H9 (cell line): ENCODE measurements around the gene IL24. TPM values are rescaled to one million over a fixed set of nuclear protein-coding genes. Genes with fewer than 3 reads are reported as not detected.

ENCODE experiments used
- DNase-seq: peaks from one replicate; pipeline ENCODE4 v3.0.0-alpha.2; 2017
- H2AFZ ChIP-seq: one replicate; pipeline ENCODE4 v1.6.1; 2013; ENCODE audit warnings: mild to moderate bottlenecking, low read length, control low read depth, moderate library complexity
- H2AK5ac ChIP-seq: 2 replicates; pipeline ENCODE4 v1.6.1; 2013; ENCODE audit warnings: low read length, control low read depth, mixed read lengths; ENCODE audit not compliant: insufficient read length
- H2BK120ac ChIP-seq: one replicate; pipeline ENCODE4 v1.6.1; 2013; ENCODE audit warnings: low read depth, mild to moderate bottlenecking, low read length, control low read depth, inconsistent platforms; ENCODE audit not compliant: poor library complexity, severe bottlenecking
- H2BK12ac ChIP-seq: 2 replicates; pipeline ENCODE4 v1.6.1; 2013; ENCODE audit warnings: low read length, control low read depth, mixed read lengths, low read depth; ENCODE audit not compliant: insufficient read length
- H2BK15ac ChIP-seq: 2 replicates; pipeline ENCODE4 v1.6.1; 2013; ENCODE audit warnings: low read depth, low read length, control low read depth
- H2BK20ac ChIP-seq: one replicate; pipeline ENCODE4 v1.6.1; 2013; ENCODE audit warnings: low read depth, mild to moderate bottlenecking, low read length, control low read depth, inconsistent platforms; ENCODE audit not compliant: poor library complexity, severe bottlenecking
- H2BK5ac ChIP-seq: 2 replicates; pipeline ENCODE4 v1.6.1; 2013; ENCODE audit warnings: low read length, control low read depth, mixed read lengths; ENCODE audit not compliant: insufficient read length
- H3K14ac ChIP-seq: 2 replicates; pipeline ENCODE4 v1.6.1; 2013; ENCODE audit warnings: low read length, control low read depth; ENCODE audit not compliant: insufficient read depth
- H3K18ac ChIP-seq: 2 replicates; pipeline ENCODE4 v1.6.1; 2013; ENCODE audit warnings: low read depth, mild to moderate bottlenecking, mixed read lengths, low read length, control low read depth; ENCODE audit not compliant: insufficient read length
- H3K23ac ChIP-seq: 2 replicates; pipeline ENCODE4 v1.6.1; 2013; ENCODE audit warnings: low read length, control low read depth, mixed read lengths, low read depth; ENCODE audit not compliant: insufficient read length
- H3K23me2 ChIP-seq: 2 replicates; pipeline ENCODE4 v1.6.1; 2013; ENCODE audit warnings: low read depth, mild to moderate bottlenecking, mixed read lengths, low read length, control low read depth; ENCODE audit not compliant: insufficient read length, poor library complexity, severe bottlenecking
- H3K27ac ChIP-seq: 2 replicates; pipeline ENCODE4 v1.5.1; 2013; ENCODE audit warnings: low read length, control low read depth, mixed read lengths, low read depth; ENCODE audit not compliant: insufficient read length
- H3K27me3 ChIP-seq: 2 replicates; pipeline ENCODE4 v1.6.1; 2013; ENCODE audit warnings: low read length, control low read depth, inconsistent platforms; ENCODE audit not compliant: insufficient read depth
- H3K4ac ChIP-seq: 2 replicates; pipeline ENCODE4 v1.6.1; 2013; ENCODE audit warnings: low read depth, mild to moderate bottlenecking, control low read depth, inconsistent platforms, low read length, moderate library complexity
- H3K4me1 ChIP-seq: 2 replicates; pipeline ENCODE4 v1.6.1; 2013; ENCODE audit warnings: low read length, control low read depth, inconsistent platforms; ENCODE audit not compliant: insufficient read depth
- H3K4me2 ChIP-seq: 2 replicates; pipeline ENCODE4 v1.6.1; 2013; ENCODE audit warnings: low read length, control low read depth, mixed read lengths; ENCODE audit not compliant: insufficient read length, insufficient read depth
- H3K56ac ChIP-seq: 2 replicates; pipeline ENCODE4 v1.6.1; 2013; ENCODE audit warnings: low read depth, mild to moderate bottlenecking, mixed read lengths, low read length, control low read depth; ENCODE audit not compliant: insufficient read length
- H3K79me1 ChIP-seq: 2 replicates; pipeline ENCODE4 v1.6.1; 2013; ENCODE audit warnings: low read depth, mild to moderate bottlenecking, moderate library complexity, low read length, control low read depth, inconsistent platforms; ENCODE audit not compliant: insufficient read depth, poor library complexity, severe bottlenecking
- H3K79me2 ChIP-seq: 2 replicates; pipeline ENCODE4 v1.6.1; 2013; ENCODE audit warnings: low read length, control low read depth, inconsistent platforms; ENCODE audit not compliant: insufficient read depth
- H3K9ac ChIP-seq: 2 replicates; pipeline ENCODE4 v1.6.1; 2013; ENCODE audit warnings: low read length, control low read depth, mixed read lengths; ENCODE audit not compliant: insufficient read length; ENCODE audit errors: extremely low read depth
- H3K9me3 ChIP-seq: one replicate; pipeline ENCODE4 v1.6.1; 2013; ENCODE audit warnings: low read depth, low read length, inconsistent platforms; ENCODE audit not compliant: control insufficient read depth
- H3T11ph ChIP-seq: one replicate; pipeline ENCODE4 v1.6.1; 2013; ENCODE audit warnings: mild to moderate bottlenecking, low read length, control low read depth, inconsistent platforms
- H4K20me1 ChIP-seq: one replicate; pipeline ENCODE4 v1.6.1; 2013; ENCODE audit not compliant: control insufficient read depth, insufficient read length, insufficient read depth
- H4K5ac ChIP-seq: 2 replicates; pipeline ENCODE4 v1.6.1; 2013; ENCODE audit warnings: low read depth, mild to moderate bottlenecking, mixed read lengths, low read length, control low read depth; ENCODE audit not compliant: insufficient read length
- H4K8ac ChIP-seq: replicated peaks from 2 replicates; pipeline ENCODE4 v1.6.1; 2013; ENCODE audit warnings: low read length, control low read depth, mixed read lengths, low read depth; ENCODE audit not compliant: insufficient read length
- H4K91ac ChIP-seq: 2 replicates; pipeline ENCODE4 v1.6.1; 2013; ENCODE audit warnings: low read depth, mild to moderate bottlenecking, moderate library complexity, mixed read lengths, low read length, control low read depth; ENCODE audit not compliant: insufficient read length
- H3K27ac Mint-ChIP-seq, 3 experiments: 2 replicates in 2 of 3; 3 replicates in 1 of 3; pipeline ENCODE4 v1.8.0; 2020 to 2021; ENCODE audit warnings: mixed read lengths in 3 of 3, mild to moderate bottlenecking in 1 of 3, moderate library complexity in 1 of 3
- H3K27me3 Mint-ChIP-seq: 2 replicates; pipeline ENCODE4 v1.8.0; 2021; ENCODE audit warnings: low read depth, mild to moderate bottlenecking, moderate library complexity, mixed read lengths
- H3K36me3 Mint-ChIP-seq, 3 experiments: 2 replicates in 2 of 3; 3 replicates in 1 of 3; pipeline ENCODE4 v1.8.0; 2020 to 2021; ENCODE audit warnings: low read depth in 3 of 3, mixed read lengths in 3 of 3; ENCODE audit not compliant: insufficient read depth in 1 of 3
- H3K4me1 Mint-ChIP-seq, 2 experiments: 2 replicates each; pipeline ENCODE4 v1.8.0; 2020; ENCODE audit warnings: mixed read lengths in 2 of 2
- H3K4me3 Mint-ChIP-seq, 2 experiments: 2 replicates in 1 of 2; 3 replicates in 1 of 2; pipeline ENCODE4 v1.8.0; 2020 to 2021; ENCODE audit warnings: mild to moderate bottlenecking in 2 of 2, mixed read lengths in 2 of 2, moderate library complexity in 1 of 2
- H3K9me3 Mint-ChIP-seq, 2 experiments: 2 replicates in 1 of 2; 3 replicates in 1 of 2; pipeline ENCODE4 v1.8.0; 2020; ENCODE audit warnings: mild to moderate bottlenecking in 2 of 2, mixed read lengths in 2 of 2, moderate library complexity in 1 of 2
- WGBS: extraction: QIAGEN DNeasy Blood & Tissue Kit; methylation state at CpG from one replicate; pipeline ENCODE4 v1.1.7; 2013; ENCODE audit warnings: missing lambda C conversion rate, low lambda C conversion rate, mixed read lengths; ENCODE audit not compliant: insufficient read length; ENCODE audit errors: extremely low coverage; 5-methylcytosine and 5-hydroxymethylcytosine counted together
- total RNA-seq: library from RNA; stranded (reverse); gene quantifications from 2 replicates; pipeline ENCODE4 v1.2.1, GENCODE V29; 2021
- TF ChIP-seq, protein P1 (sequence below): fragments of 200-600 bp; sonication (generic); conservative IDR thresholded peaks from 3 replicates; pipeline ENCODE4 v1.8.0; 2021; ENCODE audit warnings: antibody characterized with exemption, mild to moderate bottlenecking

Gene IL24
- total RNA-seq, 1 experiment from 2014 or later: not detected

GRCh38 chr1:206855859-206856258, 41.4 kb upstream of the IL24 start:
- peaks cover 18 to 22% of the 10 kb centered on the region in 2 experiments for H3K9me3 Mint-ChIP-seq
- Histone ChIP-seq H3K56ac (no peak overlapping the region), H4K20me1 (no peaks in the 10 kb centered on the region), H3K27me3 (no peaks in the 10 kb centered on the region), H4K5ac (no peak overlapping the region), H2BK12ac (no peak overlapping the region), H3K4ac (no peak overlapping the region), H2AFZ (no peak overlapping the region), H3K9ac (no peak overlapping the region), H2BK120ac (no peak overlapping the region), H3K4me1 (no peaks in the 10 kb centered on the region), H2BK5ac (no peak overlapping the region), H2AK5ac (no peak overlapping the region), H3K79me1 (no peaks in the 10 kb centered on the region), H3K23ac (no peak overlapping the region), H4K91ac (no peak overlapping the region), H3K23me2 (no peaks in the 10 kb centered on the region), H4K8ac (no peak overlapping the region), H3K14ac (no peak overlapping the region), H3K79me2 (no peaks in the 10 kb centered on the region), H2BK15ac (no peak overlapping the region), H3K27ac (no peak overlapping the region), H3T11ph (no peak overlapping the region), H3K18ac (no peak overlapping the region), H3K4me2 (no peak overlapping the region), H3K9me3 (no peaks in the 10 kb centered on the region), H2BK20ac (no peak overlapping the region)
- H3K4me3 Mint-ChIP-seq: no peak overlapping the region
- no CpG with 5 or more reads among the region's 2 CpGs for WGBS
- H3K27ac Mint-ChIP-seq: no peak overlapping the region
- peaks cover 0 to 11% (median 0%) of the 10 kb centered on the region in 3 experiments; a peak in 2 of 7 replicates for H3K36me3 Mint-ChIP-seq
- H3K27me3 Mint-ChIP-seq: peaks cover 25% of the 10 kb centered on the region
- TF ChIP-seq, protein P1, sequence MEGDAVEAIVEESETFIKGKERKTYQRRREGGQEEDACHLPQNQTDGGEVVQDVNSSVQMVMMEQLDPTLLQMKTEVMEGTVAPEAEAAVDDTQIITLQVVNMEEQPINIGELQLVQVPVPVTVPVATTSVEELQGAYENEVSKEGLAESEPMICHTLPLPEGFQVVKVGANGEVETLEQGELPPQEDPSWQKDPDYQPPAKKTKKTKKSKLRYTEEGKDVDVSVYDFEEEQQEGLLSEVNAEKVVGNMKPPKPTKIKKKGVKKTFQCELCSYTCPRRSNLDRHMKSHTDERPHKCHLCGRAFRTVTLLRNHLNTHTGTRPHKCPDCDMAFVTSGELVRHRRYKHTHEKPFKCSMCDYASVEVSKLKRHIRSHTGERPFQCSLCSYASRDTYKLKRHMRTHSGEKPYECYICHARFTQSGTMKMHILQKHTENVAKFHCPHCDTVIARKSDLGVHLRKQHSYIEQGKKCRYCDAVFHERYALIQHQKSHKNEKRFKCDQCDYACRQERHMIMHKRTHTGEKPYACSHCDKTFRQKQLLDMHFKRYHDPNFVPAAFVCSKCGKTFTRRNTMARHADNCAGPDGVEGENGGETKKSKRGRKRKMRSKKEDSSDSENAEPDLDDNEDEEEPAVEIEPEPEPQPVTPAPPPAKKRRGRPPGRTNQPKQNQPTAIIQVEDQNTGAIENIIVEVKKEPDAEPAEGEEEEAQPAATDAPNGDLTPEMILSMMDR: no peak
- peaks cover 0 to 2% of the 10 kb centered on the region in 2 experiments; a peak in 1 of 4 replicates for H3K4me1 Mint-ChIP-seq
- no peak for DNase-seq
